Progenitor cell of endocrine pancreas (in vitro differentiated cells): ENCODE data around the gene BCL2A1. TPM values are rescaled to one million over a fixed set of nuclear protein-coding genes. Genes with fewer than 3 reads are reported as not detected.

Experiments used
- DNase-seq: peaks from one replicate; pipeline ENCODE4 v3.0.0; 2021; ENCODE audit warnings: low spot score; ENCODE audit not compliant: unreplicated experiment
- H3K27ac Mint-ChIP-seq: 2 replicates; pipeline ENCODE4 v1.8.0; 2021; ENCODE audit warnings: mild to moderate bottlenecking, moderate library complexity, mixed read lengths
- H3K27me3 Mint-ChIP-seq: 2 replicates; pipeline ENCODE4 v1.8.0; 2021; ENCODE audit warnings: mixed read lengths
- H3K36me3 Mint-ChIP-seq: 2 replicates; pipeline ENCODE4 v1.8.0; 2022; ENCODE audit warnings: mixed read lengths; ENCODE audit not compliant: insufficient read depth
- H3K4me1 Mint-ChIP-seq: 2 replicates; pipeline ENCODE4 v1.8.0; 2021; ENCODE audit warnings: low read depth, mixed read lengths
- H3K4me3 Mint-ChIP-seq: 2 replicates; pipeline ENCODE4 v1.8.0; 2021; ENCODE audit warnings: low read depth, mild to moderate bottlenecking, moderate library complexity, mixed read lengths
- H3K9me3 Mint-ChIP-seq: 2 replicates; pipeline ENCODE4 v1.8.0; 2021; ENCODE audit warnings: low read depth, mixed read lengths
- CTCF ChIP-seq: fragments of 200-600 bp; sonication (generic); IDR thresholded peaks from one replicate; pipeline ENCODE4 v1.5.0; 2021; ENCODE audit warnings: antibody characterized with exemption, mild to moderate bottlenecking; ENCODE audit not compliant: unreplicated experiment
- total RNA-seq: library from RNA; stranded (reverse); gene quantifications from 2 replicates; pipeline ENCODE4 v1.2.1, GENCODE V29; 2021

The BCL2A1 gene
- total RNA-seq, 1 donor from 2014 or later, result not detected

GRCh38 chr15:79987969-79988368 is 17.0 kb upstream of the BCL2A1 start:
- no peaks in the 10 kb centered on the region for H3K4me1 Mint-ChIP-seq
- H3K27me3 Mint-ChIP-seq, result peaks cover 8% of the 10 kb centered on the region
- H3K9me3 Mint-ChIP-seq, result no peaks in the 10 kb centered on the region
- no peak overlapping the region for H3K4me3 Mint-ChIP-seq
- no peak for TF ChIP-seq CTCF
- DNase-seq, result no peak
- no peak overlapping the region for H3K27ac Mint-ChIP-seq
- no peaks in the 10 kb centered on the region for H3K36me3 Mint-ChIP-seq

GRCh38 chr15:79987569-79987955 is 16.6 kb upstream of the BCL2A1 start:
- DNase-seq, result no peak
- Mint-ChIP-seq H3K27ac (no peak overlapping the region), H3K27me3 (peaks cover 8% of the 10 kb centered on the region), H3K4me3 (no peak overlapping the region), H3K9me3 (no peaks in the 10 kb centered on the region), H3K4me1 (no peaks in the 10 kb centered on the region), H3K36me3 (no peaks in the 10 kb centered on the region)
- no peak for TF ChIP-seq CTCF

GRCh38 chr15:79981831-79982455 is 10.9 kb upstream of the BCL2A1 start:
- no peak for TF ChIP-seq CTCF
- Mint-ChIP-seq H3K27me3 (peaks cover 9% of the 10 kb centered on the region), H3K27ac (no peak overlapping the region), H3K4me1 (no peaks in the 10 kb centered on the region), H3K9me3 (no peaks in the 10 kb centered on the region), H3K36me3 (no peaks in the 10 kb centered on the region), H3K4me3 (no peak overlapping the region)
- no peak for DNase-seq

- DNase-seq, result no peak
- H3K27me3 Mint-ChIP-seq, result peaks cover 9% of the 10 kb centered on the region
- no peak overlapping the region for H3K27ac Mint-ChIP-seq
- no peak for TF ChIP-seq CTCF
- H3K9me3 Mint-ChIP-seq, result no peaks in the 10 kb centered on the region
- H3K36me3 Mint-ChIP-seq, result no peaks in the 10 kb centered on the region
- no peak overlapping the region for H3K4me3 Mint-ChIP-seq
- H3K4me1 Mint-ChIP-seq, result no peaks in the 10 kb centered on the region
These were observed 7.9 kb upstream of the BCL2A1 start for GRCh38 chr15:79978655-79979514.

- Mint-ChIP-seq H3K27me3 (peaks cover 9% of the 10 kb centered on the region), H3K27ac (no peak overlapping the region), H3K9me3 (no peaks in the 10 kb centered on the region), H3K36me3 (no peaks in the 10 kb centered on the region), H3K4me1 (no peaks in the 10 kb centered on the region), H3K4me3 (no peak overlapping the region)
- DNase-seq, result no peak
- no peak for TF ChIP-seq CTCF
These were observed 7.3 kb upstream of the BCL2A1 start for GRCh38 chr15:79978260-79978654.
